Fibroblast of skin of abdomen (primary cell): ENCODE results near the gene BDKRB2. TPM values are rescaled to one million over a fixed set of nuclear protein-coding genes. Genes with fewer than 3 reads are reported as not detected.
A peak's percentile ranks its signal among the peaks of the same experiment; 100 is the strongest.

Experiments used
- DNase-seq: peaks from one replicate; pipeline ENCODE4 v3.0.0-alpha.2; 2013
- polyA plus RNA-seq, 2 experiments: library from polyadenylated mRNA; unstranded; fragments of 120-200 nt; gene quantifications; one replicate each; pipeline ENCODE4 v1.2.1, GENCODE V29; 2013; ENCODE audit not compliant: insufficient read length in 2 of 2

The BDKRB2 gene
- 9.8 TPM for polyA plus RNA-seq (2013, experiment 1 of 2; ENCODE audit: insufficient read length)
- 9.2 TPM for polyA plus RNA-seq (2013, experiment 2 of 2; ENCODE audit: insufficient read length)

DNA sequence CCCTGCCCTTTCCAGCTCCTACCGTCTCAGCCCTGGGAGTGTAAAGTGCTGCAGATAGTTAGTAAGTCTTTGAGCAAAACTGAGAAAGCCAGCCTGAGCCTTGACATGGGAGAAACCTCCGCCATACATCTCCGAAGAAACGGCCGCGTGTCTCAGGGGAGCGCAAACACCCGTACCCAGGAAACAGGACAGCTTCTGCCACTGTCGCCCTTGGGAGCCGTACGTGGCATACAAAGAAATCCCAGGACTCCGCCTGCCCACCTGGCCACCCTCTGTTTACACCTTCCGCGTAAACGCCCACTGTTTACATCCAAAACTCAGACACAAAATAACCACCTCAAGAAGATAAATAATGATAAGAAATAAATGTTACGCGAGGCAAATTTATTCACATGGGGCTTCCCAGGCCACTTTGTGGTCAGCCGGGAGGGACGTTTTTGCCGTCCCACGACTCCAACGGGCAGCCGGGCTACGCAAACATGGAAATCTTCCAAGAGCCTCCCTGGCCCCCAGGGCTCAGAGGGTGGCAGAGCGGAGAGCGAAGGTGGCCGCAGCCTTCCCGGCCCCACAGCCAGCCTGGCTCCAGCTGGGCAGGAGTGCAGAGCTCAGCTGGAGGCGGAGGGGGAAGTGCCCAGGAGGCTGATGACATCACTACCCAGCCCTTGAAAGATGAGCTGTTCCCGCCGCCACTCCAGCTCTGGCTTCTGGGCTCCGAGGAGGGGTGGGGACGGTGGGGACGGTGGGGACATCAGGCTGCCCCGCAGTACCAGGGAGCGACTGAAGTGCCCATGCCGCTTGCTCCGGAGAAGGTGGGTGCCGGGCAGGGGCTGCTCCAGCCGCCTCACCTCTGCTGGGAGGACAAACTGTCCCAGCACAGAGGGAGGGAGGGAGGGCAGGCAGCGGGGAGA is at the start of gene BDKRB2:
TSS of gene BDKRB2 (plus strand) at position 689 of the 908 bp plus-strand sequence. CDS start 32,269 bp downstream, outside the sequence.
- peak; percentile 79 for DNase-seq

DNA sequence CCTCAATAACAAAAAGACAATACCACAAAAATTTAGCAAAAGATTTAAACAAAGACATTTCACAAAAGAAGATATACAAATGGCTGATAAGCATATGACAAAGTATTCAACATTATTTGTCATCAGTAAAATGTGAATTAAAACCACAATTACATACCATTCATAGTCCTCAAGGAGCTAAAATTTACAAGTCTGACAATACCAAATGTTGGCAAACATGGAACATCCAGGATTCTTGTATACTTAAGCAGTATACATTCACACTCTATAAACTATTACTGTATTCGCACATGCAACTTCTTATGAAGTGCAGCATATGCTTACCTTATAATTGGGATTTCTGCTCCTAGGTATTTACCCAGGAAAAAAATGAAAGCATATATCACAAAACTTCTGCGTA is 49.7 kb upstream of the BDKRB2 start:
- no peak for DNase-seq

- no peak for DNase-seq
Observed at GRCh38 chr14:96156804-96157760, 47.6 kb upstream of the BDKRB2 start.

DNA sequence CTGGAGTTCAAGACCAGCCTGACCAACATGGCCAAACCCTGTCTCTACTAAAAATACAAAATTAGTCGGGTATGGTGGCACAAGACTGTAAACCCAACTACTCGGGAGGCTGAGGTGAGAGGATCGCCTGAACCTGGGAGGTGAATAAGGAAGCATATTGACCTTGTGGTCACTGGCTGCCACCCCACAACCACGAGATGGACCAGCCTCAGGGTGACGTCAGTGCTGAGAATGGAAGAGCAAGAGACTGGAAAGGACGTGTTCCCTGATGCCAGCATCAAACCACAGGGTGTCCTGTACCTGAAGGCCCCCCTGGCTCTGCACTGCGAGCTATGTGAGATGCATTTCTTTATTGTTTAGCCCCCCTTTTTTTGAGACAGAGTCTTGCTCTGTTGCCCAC is 45.9 kb upstream of the BDKRB2 start:
- no peak for DNase-seq

DNA sequence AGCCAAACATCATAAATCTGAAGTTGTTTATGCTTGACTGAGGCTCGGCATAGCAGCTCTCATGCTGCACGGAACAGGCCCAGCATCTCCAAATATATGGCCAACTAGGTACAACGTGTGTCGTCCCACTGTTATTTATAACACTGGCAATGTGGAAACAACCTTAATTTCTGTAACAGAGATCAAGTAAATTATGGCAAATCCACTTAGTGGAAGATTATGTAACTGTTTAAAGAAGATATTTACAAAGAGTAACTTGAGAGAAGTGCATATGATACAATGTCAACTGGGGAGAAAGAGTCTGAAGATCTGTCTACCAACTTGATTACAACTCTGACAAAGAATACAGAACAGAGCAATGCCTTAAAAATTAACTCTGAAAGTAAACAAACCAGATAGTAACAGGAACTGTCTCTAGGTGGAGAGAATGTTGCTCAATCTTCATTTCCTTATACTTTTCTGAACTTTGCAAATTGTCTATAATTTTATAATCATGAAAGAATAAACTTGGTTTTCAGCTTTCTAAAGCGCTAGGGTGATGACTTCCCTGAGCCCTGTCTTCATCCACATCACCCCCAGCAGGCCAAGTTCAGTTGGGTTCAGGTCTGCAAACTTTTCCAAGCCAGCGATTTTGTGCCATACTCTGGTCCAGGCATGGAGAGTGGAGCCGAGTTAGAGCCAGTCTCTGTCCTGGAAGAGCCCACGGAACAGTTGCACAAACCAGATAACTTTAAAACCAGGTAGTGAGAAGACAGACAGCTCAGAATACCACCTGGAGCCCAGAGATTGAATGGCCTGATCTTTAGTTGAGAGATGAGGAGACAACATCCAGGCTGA is 44.3 kb upstream of the BDKRB2 start:
- no peak for DNase-seq

- DNase-seq, result no peak
Observed at GRCh38 chr14:96160913-96161310, 43.7 kb upstream of the BDKRB2 start.

DNA sequence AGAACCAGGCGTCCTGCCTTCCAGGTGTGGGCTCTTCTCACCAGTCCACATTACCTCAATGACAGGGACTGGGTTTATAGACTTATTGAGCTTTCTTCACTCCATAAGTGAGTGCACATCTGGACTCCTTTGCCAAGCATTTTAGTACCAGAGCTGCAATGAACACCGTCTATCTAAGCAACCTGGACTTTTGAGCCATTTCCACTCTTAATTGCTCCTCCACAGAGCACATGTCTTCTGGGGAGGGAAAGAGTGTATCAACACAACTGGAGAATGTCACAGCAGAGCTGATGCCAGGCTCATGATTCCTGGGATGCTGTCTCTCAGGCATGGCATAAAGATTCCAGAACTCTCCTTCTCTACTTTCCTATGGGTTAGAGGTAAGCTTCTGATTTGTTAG is 43.0 kb upstream of the BDKRB2 start:
- DNase-seq, result no peak

DNA sequence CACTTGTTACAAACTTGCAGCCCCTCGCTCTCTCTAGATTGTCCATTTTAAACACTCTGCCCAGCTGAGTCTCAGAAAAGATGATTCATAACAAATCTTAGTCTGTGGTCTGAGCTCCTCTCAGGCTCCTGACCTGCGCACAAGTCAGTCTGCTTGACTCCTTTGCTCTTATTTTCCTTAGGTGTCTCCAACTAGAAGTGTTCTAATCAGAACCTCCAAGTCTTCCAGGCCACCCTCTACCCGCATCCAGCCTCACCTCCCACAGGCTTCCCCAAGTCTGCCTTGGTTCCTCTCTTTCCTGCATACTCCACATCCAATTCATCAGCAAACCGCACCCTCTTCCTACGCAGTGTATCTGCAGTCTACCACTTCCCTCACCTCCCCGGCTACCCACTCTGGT is 42.4 kb upstream of the BDKRB2 start:
- DNase-seq, result no peak

- peak; percentile 40 for DNase-seq
Observed at GRCh38 chr14:96162741-96163140, 41.9 kb upstream of the BDKRB2 start.

- no peak for DNase-seq
Observed at GRCh38 chr14:96164861-96165490, 39.7 kb upstream of the BDKRB2 start.

GRCh38 chr14:96165493-96166436 is 38.9 kb upstream of the BDKRB2 start:
- DNase-seq, result no peak

DNA sequence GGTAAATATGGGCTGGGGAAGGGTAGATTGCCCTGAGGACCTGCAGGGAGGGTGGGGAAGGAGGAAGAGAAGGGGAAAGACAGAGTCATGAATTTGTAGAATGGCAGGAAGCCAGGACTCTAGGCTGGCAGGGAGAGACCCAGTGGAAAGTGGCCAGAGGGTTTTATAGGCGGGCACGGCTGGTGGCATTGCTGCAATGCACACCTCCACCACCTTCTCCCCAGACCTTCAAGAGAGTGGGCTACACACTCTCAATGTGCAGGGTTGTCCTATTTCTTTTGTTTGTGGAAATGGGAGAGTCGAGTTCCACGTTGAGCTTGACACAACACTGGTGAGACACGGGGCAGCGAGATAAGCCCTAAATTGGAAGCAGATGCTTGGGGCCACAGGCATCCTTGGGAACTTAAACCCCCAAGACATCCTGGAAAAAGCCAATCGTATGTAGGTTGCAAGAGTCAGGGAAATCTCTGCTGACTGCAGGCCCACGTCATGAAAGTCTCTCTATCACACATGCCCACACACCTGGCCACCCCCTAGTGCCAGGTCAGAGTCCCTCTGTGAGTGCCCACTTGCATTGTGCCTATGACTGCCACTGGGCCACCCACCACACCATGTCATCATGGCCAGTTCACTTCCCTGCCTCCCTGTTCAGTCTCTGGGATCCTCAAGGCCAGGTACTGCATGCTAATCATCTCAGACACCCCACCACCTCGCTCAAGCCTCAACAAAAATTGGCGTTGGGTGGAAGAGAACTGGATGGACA is 38.0 kb upstream of the BDKRB2 start:
- peak; percentile 60 for DNase-seq

GRCh38 chr14:96167224-96168148 is 37.2 kb upstream of the BDKRB2 start:
- DNase-seq, result peak; percentile 66

DNA sequence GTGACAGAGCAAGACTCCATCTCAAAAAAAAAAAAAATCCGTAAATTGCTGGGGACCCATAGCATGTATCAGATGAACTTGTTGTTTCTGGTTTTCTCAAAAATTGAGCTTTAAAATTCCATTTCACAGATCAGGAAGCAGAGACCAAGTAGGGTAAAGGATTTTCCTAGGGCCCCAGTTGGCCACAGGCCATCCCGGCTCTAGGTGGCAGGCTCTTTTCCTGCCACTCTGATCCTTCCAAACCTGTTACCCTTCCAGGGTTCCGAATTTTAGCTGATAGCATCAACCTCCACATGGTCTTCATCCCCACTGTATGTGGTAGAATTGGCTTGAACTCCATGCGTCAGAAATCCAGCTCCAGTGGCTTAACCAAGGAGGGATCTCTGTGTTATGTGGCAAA is 36.1 kb upstream of the BDKRB2 start:
- no peak for DNase-seq

- DNase-seq, result no peak
Observed at GRCh38 chr14:96170961-96171592, 33.6 kb upstream of the BDKRB2 start.

DNA sequence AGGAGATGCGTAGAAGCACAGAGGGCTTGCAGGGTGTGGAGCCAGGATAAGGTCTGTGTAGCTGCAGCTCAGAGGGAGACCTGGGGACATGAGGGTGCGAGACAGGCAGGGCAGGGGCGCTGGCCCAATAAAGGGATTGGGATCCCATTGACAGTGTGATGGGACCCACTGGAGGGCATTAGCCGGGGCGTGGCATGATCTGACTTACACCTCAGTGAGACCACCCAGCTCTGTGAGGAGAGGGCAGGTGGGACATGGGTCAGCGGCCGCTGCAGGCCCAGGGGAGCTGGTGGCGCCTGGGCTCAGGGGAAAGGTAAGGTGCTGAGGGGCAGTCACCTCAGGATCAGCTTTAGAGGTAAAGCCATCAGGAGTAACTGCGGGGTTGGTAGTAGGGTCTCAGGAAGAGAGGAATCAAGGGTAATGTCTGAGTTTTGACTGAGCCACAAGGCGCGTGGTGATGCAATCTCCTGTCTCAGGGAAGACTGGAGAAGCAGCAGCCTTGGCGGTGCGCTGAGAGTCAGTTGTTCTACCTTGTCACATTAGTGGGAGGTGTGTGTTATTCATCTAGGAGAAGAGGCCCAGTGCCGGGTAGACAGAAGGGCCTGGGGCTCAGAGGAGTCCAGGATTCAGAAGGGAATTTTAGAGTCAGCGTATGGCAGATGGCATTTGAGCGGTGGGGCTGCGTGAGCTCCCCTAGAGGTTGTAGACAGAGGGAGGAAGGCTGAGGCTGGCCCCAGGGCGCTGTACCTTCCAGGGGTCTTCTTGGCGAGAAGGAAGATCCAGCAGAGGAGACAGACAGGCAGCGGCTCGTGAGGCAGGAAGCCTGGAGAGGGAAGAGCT is 30.8 kb upstream of the BDKRB2 start:
- DNase-seq, result no peak

DNA sequence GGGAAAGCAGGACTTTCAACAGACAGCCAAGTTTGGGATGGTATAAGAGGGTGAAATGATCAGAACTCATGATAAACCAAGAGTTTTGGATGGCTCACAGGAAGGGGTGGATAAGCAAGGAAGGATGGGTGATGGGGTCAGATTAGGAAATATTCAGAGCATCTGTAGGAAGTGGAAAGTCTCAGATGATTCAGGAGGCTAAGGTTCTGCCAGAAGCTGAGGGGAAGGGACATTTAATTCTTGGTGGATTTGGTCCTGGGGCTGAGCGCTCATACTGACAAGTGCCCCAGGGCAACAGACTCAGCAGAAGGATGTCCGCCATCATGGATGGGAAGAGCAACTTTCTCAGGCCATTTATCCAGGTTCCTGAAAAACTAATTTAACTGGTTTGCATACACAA is 28.4 kb upstream of the BDKRB2 start:
- peak; percentile 26 for DNase-seq
